Loucy (cell line): ENCODE measurements around the gene MEFV.

ENCODE experiments used
- EZH2phosphoT487 ChIP-seq: fragments of 200-600 bp; IDR thresholded peaks from 2 replicates; pipeline ENCODE4 v1.6.1; 2018; ENCODE audit warnings: antibody characterized with exemption, mild to moderate bottlenecking, moderate library complexity, borderline replicate concordance
- TF ChIP-seq, protein P1 (sequence below): fragments of 200-600 bp; sonication (generic); conservative IDR thresholded peaks from 2 replicates; pipeline ENCODE4 v1.5.1; 2014; ENCODE audit warnings: mild to moderate bottlenecking, antibody characterized with exemption, low read length

DNA sequence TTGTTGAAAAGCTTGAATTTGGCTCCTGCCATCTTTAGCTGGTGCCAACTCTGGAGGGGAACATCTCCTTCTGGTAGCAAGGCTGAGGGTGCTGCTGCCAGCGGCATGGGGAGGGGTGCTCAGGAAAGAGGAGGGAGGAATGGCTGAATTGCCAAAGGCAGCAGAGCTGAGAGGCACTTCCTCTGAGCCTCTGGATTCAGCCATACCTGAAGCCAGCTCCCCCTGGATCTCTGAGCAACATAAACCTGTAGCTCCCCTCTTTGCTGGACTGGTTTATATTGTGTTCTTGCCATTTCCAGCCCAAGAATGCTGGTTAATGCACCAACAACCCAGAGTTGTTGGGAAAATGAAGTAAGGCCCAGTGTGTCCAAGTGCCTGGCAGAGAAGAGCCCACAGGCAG, 7.4 kb downstream of the MEFV start:
- TF ChIP-seq, protein P1, sequence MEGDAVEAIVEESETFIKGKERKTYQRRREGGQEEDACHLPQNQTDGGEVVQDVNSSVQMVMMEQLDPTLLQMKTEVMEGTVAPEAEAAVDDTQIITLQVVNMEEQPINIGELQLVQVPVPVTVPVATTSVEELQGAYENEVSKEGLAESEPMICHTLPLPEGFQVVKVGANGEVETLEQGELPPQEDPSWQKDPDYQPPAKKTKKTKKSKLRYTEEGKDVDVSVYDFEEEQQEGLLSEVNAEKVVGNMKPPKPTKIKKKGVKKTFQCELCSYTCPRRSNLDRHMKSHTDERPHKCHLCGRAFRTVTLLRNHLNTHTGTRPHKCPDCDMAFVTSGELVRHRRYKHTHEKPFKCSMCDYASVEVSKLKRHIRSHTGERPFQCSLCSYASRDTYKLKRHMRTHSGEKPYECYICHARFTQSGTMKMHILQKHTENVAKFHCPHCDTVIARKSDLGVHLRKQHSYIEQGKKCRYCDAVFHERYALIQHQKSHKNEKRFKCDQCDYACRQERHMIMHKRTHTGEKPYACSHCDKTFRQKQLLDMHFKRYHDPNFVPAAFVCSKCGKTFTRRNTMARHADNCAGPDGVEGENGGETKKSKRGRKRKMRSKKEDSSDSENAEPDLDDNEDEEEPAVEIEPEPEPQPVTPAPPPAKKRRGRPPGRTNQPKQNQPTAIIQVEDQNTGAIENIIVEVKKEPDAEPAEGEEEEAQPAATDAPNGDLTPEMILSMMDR = no peak
- no peak for TF ChIP-seq EZH2phosphoT487
